ENCODE measurements around the gene ANKS1A.

Gene ANKS1A

DNA sequence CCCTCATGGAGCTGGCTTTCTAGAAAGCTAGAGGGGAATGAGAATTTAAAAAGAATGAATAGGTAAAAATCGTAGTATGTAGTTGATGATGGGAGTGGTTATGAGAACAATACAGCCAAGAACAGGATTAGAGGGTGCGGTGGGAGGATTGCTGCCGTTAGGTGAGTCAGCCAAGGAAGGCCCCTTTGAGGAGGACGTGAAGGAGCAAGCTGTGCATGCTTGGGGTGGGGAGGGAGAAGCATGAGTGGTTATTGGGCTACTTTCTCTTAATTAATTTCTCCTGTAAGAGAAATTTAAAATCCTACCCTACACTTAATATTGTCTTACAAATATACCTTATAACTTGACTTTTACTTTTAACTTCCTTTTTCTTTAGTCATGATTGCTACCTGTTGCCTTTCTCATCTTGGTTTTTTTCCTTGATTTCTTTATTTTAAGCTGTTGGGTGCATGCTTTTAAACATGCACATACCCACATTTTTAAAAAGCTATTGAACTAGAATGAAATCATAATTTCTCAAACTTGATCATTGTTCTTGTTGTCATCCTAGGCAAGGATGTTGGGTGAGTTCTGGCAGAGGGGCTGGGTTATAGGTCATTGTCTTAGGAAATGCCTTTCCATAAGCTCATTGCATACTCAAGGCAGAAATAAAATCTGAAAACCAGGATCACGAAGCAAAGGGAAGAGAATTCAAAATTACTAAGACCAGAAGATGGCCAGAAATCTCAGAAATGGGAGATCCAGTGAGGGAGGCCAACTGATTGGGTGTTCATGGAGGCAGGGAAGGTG is 137.6 kb downstream of the ANKS1A start:
- DNase-seq: no peak

DNA sequence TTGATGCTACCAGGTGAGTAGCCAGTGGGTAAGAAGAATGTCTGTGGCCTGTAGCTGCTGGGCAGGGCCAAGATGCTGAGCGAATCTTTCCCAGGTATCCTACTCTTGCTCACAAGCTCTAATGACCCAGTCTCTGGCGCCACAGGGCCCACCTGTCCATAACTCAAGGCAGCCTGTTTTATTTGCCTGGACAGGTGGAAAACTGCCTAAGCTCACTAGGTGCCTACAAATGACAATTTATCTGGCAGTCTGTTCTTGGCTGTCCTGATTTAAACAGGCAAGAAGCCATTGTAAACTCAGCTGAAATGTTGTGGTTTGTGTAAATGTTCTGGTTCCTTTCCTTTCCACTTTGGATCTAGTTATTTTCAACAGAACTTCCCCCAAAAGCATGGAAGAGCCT is 138.8 kb downstream of the ANKS1A start:
- no peak for DNase-seq

GRCh38 chr6:35028781-35029769 is 140.0 kb downstream of the ANKS1A start:
- no peak for DNase-seq

DNA sequence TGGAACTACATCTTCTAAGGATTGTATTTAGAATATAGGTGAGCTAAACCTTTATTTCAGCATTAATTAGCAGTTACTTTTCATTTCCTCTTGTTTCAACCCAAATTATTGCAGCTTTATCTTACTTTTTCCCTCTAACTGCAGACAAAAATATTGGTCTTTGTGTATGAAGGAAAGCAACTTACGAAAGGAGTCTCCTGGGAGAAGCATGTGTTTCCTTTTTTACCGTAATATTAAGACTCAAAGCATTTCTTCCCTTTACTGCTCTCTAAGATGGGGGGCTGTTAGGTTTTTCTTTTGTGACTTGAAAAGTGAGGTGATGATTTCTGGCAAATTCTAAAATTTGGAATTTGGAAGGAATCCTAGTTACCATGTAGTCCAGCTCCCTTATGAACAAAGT is 141.0 kb downstream of the ANKS1A start:
- DNase-seq: no peak

DNA sequence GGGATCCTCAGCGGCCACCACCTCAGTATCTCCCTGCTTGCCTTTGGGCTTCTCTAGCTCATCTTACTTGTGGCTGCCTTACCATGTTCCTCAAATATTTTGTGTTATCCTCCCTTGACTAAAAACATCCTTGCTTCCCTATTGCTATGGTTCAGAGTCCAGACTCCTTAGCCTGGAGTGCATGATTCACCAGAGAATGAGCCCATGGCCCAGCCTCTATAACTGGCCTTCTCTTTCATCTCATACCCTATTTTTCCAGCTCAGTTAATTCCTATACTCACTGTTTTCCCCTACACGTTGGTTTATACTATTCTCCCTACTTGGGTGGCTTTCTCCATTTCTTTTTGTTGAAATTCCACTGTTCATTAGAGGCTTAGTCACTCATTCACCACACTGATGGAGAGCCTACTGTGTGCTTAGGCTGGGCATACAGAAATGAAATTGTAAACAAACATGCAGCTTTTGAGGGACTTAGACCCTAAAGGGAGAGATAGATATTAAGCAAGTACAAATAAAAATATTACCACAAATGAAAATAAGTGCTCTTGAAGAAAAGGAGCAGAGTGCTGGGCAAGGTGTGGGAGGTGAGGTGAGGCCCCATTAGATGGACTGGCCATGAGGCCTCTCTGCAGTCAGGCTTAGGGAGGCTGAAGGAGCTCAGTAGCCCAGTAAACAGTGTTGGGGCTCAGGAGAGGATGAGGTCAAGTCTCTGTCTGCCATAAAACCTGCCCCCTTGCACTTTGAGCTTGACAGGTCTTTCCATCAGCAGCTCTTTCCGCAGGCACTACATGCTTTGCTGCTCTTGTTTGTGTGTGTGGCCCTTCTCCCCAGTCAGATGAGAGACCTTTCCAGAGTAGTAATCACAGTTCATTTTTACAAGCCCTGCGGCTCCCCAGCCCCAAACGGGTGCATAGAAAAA is 142.8 kb downstream of the ANKS1A start:
- no peak for DNase-seq

DNA sequence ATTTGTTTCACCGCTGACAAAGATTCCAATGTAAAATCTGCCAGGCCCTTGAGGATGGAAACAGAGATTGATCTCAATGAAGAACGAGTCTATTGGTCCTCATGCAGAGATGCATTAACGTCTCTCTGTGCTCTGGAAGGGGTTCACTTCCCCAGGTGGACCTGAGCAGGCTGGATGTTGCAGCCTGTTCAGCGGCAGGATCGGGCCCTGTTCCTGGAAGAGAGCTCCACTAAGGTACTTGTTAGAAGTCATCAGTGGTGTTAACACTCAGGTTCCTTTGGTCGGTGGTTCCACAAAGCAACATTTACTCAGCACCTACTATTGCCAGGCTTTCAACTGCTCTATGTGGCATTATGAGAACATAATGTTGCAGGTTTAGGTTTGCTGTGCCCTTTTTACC is 144.6 kb downstream of the ANKS1A start:
- DNase-seq: no peak

DNA sequence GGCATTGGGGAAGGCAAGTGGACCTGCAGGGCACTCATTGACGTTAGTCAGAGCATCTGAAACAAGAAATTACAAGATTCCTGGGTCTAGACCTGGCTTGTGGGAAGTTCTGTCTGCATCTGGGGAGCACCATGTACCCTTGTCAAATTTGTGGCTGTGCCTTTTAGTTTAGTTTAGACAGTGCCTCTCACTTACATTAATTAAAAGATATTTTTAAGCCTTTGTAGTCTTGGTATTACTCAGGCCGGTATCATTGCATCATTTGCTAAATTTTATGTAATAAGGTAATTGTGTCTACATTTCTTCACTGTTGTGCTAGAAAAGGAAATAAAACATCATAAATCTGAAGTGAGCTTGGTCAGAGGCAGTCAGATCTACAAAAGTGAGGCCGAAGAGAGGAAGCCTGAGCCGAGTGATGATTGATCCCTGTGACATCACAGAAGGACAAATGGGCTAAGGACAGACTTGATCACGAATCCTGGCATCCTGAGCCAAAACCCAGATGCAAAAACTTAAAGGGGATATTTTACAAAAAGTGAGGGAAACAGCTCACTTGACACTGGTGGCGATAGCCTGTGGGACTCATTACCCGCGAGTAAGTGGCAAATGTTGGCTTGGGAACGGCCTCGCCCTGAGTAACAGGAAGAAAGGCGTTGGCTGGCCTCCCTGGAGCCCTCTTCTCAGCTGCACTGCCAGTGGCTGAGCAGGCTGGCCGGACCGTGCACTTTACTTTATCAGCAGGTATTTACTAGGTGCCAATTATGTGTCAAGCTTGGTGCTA is 145.5 kb downstream of the ANKS1A start:
- DNase-seq: peak; percentile 28

- DNase-seq: peak; percentile 49
These were observed 146.5 kb downstream of the ANKS1A start for GRCh38 chr6:35035481-35036030.

DNA sequence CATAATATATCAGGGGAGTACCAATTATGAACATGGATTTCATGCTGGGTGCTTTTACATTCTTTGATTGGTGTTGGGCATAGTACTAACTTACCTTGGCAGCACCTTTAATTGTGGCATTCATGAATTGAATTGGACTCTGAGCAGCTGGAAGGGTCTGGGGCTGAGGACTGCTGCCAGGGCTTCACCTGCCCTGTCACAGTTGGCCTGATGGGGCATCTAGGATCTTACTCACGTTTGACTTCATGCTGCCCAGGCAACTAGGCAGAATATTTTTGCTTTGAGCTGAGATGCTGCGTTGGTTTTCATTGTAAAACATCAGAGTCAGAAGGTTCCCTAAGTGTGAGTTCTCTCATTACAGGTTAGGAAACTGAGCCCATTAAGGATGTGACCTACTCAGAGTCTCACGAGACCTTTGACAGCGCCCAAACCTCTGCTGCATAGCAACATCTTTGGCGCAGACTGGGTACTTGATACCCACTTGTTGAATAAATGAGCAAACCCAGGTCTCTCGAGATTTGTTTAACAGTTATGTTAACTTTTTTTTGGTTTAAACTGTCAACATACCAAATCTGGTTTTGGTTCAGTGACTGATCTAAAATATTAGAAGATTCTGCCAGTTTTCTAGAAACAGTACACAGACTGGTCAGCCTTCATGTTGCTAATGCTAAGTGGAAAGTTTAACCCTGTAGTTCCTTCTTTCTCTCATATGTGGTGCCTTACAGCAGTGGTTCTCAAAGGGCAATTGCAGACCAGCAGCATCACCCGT is 147.2 kb downstream of the ANKS1A start:
- peak; percentile 48 for DNase-seq

GRCh38 chr6:35036828-35037663 is 148.0 kb downstream of the ANKS1A start:
- DNase-seq: no peak

- DNase-seq: no peak
These were observed 148.6 kb downstream of the ANKS1A start for GRCh38 chr6:35037664-35038038.

DNA sequence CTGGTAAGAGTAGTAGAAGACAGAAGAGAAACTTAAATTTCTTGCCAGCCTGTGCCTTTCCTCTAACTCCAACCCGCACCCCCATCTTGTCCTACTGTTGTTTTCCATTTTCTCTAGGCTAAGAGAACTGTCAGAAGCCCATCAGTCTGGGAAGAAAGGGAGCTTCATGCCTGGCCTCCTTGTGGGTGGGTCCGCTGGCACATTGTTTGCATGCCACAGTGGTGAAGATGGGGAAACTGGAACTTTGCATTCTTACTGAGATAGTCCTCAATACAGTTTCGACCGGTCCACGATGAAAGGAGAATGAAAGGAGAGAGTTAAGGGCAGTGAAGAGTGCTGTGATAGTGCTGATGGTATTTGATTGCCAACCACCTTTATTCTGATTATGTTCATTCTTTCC is 149.0 kb downstream of the ANKS1A start:
- no peak for DNase-seq

GRCh38 chr6:35040398-35040797 is 151.3 kb downstream of the ANKS1A start:
- DNase-seq: no peak

DNA sequence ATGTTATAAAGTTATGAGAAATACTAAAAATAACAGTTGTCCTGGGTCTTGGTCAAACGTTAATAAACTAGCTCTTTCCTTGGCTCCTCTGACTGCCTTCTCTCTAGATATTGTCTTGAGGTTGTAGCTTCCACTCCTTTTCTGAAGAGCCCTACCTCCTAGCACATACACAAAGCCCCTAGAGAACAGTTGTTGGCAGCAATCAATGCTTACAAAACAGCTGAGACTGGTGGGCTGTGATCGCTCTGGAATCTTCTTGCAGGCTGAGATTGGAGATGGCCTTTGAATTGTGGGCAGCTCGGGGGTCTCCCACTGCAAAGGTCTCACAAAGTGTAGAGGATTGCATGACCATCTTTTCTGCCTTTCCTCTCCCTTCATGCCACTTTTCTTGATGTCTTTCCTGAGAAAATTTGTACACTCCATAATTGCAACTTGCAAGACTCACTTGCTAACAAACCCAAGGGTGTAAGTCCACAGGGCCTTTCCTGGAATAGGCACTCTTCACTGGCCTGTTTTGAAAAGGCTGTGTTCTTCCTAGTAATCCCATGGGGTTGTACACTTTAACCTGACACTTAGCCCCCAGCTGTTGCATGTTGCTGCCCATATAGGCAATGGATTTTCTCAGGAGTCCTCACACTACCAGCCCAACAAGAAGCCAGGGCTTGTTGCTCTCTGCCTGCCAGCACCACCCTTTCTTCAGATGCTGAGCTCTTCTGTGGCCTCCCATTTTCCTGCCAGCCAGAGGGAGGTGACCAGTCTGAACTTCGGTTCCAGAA is 152.2 kb downstream of the ANKS1A start:
- no peak for DNase-seq

DNA sequence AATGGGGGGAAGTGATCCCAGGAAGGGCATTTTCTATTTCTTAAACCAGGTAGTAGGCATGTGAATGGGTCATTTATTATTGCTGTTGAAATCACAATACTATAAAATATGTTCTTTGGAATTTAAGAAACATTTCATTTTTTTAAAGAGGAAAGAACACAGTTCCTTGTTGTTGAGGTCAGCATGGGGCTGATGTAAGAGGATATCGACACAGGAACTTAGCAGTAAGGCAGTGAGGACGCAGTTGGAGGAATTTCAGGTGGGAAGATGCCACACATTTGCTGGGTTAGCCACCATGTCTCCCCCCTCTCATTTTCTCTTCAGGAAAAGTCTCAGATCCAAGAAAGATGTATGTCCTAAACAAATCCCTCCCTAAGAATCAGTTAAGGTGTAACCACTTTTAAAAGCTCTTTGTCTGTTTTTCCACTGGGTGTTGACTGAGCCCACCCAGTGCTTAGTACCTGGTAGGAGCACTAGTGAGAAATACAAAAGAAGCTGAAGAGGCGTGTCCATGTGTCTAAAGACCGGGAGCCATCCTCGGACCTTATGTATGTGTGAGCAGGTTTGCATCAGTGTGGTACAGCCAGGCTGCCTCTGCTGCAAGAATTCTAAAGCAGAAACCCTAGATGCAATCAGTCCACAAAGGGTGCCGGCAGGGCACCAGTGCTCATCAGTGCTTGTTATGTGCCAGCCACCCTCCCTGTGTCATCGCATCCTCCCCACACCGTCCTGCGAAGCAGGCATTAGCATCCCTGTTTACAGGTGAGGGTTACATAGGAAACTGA is 153.2 kb downstream of the ANKS1A start:
- no peak for DNase-seq

DNA sequence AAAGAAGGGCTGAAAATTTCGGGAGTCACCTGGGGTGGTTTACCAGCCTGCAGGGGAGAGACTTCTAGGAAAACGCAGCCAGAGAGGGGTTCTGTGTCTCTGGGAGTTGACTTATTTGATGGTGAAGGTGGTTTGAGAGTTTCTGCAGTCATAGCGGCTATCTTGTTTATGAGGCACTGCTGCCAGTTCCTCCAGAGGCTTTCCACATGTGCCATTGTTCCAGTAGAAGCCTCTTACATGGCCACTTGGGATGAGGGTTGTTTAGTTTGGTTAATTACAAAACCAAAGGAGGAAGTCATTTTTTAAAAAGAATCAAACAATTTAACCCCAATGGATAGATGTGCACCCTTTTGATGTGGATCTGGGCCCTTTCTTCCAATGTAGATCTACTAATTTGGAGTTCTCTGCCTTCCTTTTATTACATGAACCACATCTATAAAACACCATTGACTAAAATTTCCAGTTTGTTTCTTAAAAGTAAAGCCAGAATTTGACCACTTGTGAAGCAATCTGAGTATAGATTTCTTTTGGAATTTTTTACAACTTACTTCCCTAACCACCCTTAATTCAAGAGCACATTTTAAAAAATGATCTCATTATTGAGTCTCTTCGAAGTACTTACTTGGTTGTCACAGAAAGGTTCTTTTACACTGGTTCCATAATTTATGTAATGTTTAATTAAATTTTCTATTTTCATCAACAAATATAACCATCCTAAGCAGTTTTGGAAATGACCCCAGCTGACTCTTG is 154.5 kb downstream of the ANKS1A start:
- peak; percentile 35 for DNase-seq

GRCh38 chr6:35044145-35044745 is 155.2 kb downstream of the ANKS1A start:
- peak; percentile 79 for DNase-seq
